Measurements from ENCODE around the gene NUDT11. TPM values are rescaled to one million over a fixed set of nuclear protein-coding genes. Genes with fewer than 3 reads are reported as not detected.
"Not testable (repeated sequence)": the region's sequence is repeated elsewhere in the genome, so short reads cannot be mapped to it uniquely, and the experiment has no call there.

The NUDT11 gene
- total and polyA plus RNA-seq, 9 of the 15 experiments (the other 6 are each of a cell fraction or from before 2014, with no cell fraction given) = 0.01 to 0.19 (median 0.08) TPM; not detected in 3

DNA sequence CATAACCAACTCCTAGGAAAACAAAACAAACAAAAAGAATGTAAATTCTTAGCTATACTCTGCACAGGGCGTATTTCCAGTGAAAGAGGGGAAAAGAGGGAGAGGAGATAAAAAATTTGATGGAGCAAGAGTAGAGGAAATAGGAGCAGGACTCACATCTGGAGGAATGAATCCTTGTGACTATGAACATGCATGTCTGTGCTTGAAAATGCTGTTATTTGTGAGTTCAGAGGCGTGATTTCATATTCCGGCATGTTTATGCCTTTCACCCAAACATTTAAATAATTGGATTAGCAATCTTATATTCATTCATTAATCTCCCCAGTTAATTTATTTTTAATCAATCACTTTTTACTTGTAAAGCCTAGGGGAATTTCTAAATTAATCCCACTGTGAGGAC, 11.2 kb upstream of the NUDT11 start:
- Histone ChIP-seq H3K9me3 (replicated peaks; ENCODE audit: control insufficient read depth, insufficient read depth, low read depth, low read length) (no peaks in the 10 kb centered on the region), H3K36me3 (ENCODE audit: control insufficient read depth, insufficient read depth, low read length) (no peaks in the 10 kb centered on the region), H3K4me2 (ENCODE audit: insufficient read depth, low read length) (no peak overlapping the region), H3K9me1 (ENCODE audit: control insufficient read depth, insufficient read depth, low read length) (no peaks in the 10 kb centered on the region), H3K27ac (ENCODE audit: extremely low read depth, low read depth, low read length) (no peak overlapping the region), H3K27me3 (ENCODE audit: control insufficient read depth in 2 of 2, insufficient read depth in 2 of 2, low read length in 2 of 2) (no peaks in the 10 kb centered on the region), H3K4me3 (no peak overlapping the region), H2AFZ (ENCODE audit: low read depth, low read length) (no peak overlapping the region), H3K4me1 (replicated peaks in 1 of 2; ENCODE audit: control insufficient read depth in 2 of 2, insufficient read depth in 2 of 2, low read length in 2 of 2) (no peaks in the 10 kb centered on the region), H3K79me2 (ENCODE audit: control insufficient read depth, insufficient read depth, low read length) (no peaks in the 10 kb centered on the region), H4K20me1 (replicated peaks; ENCODE audit: control insufficient read depth, insufficient read depth, low read length) (no peaks in the 10 kb centered on the region), H3K9ac (ENCODE audit: insufficient read depth in 1 of 2, low read depth in 2 of 2, low read length in 2 of 2) (no peak overlapping the region)
- no peak for FAIRE-seq
- 4% methylated on average over 3 of the region's 3 CpGs for WGBS (ENCODE audit: insufficient coverage, low coverage, missing lambda C conversion rate)
- TF ChIP-seq ZC3H11A (IDR thresholded peaks at IDR 0.05; ENCODE audit: low read depth, low read length) (no peak), MEIS2 (IDR thresholded peaks at IDR 0.05; ENCODE audit: partially characterized antibody) (no peak), NR2C2 (CRISPR knock-in tag; IDR thresholded peaks at IDR 0.05) (no peak), NR2C2 (tag; IDR thresholded peaks at IDR 0.05) (no peak), TAF1 (IDR thresholded peaks at IDR 0.05; ENCODE audit: control insufficient read depth, extremely low read depth, insufficient read depth, low read length, severe bottlenecking) (no peak), MCM2 (IDR thresholded peaks at IDR 0.05; ENCODE audit: low read depth) (no peak), ZNF212 (CRISPR knock-in tag; IDR thresholded peaks at IDR 0.05) (no peak), YY1 (IDR thresholded peaks at IDR 0.05; ENCODE audit: borderline replicate concordance in 1 of 3, control insufficient read depth in 1 of 3, extremely low read depth in 1 of 3, insufficient read depth in 3 of 3, insufficient read length in 1 of 3, insufficient replicate concordance in 2 of 3, low read depth in 1 of 3, low read length in 2 of 3) (no peak), ZNF436 (CRISPR knock-in tag; IDR thresholded peaks at IDR 0.05) (no peak)
- TF ChIP-seq, protein P1, sequence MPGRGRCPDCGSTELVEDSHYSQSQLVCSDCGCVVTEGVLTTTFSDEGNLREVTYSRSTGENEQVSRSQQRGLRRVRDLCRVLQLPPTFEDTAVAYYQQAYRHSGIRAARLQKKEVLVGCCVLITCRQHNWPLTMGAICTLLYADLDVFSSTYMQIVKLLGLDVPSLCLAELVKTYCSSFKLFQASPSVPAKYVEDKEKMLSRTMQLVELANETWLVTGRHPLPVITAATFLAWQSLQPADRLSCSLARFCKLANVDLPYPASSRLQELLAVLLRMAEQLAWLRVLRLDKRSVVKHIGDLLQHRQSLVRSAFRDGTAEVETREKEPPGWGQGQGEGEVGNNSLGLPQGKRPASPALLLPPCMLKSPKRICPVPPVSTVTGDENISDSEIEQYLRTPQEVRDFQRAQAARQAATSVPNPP (IDR thresholded peaks at IDR 0.05; ENCODE audit: borderline replicate concordance, insufficient read depth, insufficient read length) = no peak
- no peak for DNase-seq (ENCODE audit: extremely low read depth in 1 of 4, low spot score in 3 of 4)
- ATAC-seq = no peak
- ChIA-PET CTCF (ENCODE audit: low intra/inter-chr PET ratio) (no interaction called here), POLR2A (no interaction called here)
- intact Hi-C loops (cut with micrococcal nuclease) (no loop called here), in situ Hi-C loops (cut with MboI) (no loop called here)
- BruUV-seq (replicated peaks) = no TSS peak

DNA sequence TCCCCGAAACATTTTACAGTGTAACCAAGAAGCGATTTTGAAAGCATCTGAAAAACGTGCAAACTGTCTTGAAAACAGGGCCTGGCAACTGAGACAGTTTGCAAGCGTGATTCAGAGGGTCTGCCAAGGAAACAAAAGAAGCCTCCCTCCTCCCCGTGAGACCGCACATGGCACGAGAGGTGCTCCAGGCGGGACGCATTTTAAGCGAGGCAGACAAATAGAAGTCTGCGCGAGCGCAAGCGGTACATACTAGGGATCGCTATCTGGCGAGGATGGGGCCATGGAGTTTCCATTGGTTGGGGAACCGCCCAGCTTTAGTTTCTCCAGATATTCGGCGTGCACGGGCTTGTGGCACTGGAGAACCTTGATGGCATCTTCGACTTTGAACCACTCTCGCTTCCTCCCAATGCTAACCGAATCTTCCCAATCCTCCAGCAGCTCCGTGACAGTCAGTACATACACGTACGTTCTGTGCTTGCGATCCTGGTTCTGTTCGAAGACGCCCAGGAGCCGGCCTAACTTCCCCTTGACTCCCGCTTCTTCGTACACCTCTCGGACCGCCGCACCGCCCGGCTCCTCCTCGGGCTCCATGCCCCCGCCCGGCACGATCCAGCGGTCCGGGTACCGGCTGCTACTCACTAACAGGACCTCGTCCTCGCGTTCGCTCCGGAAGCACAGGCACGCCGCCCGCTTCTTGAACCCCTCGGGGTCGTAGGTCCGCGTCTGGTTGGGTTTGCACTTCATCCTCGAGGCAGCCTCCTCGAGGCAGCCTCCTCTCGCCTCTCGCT, 497 bp downstream of the NUDT11 start:
- H3K36me3 ChIP-seq (ENCODE audit: control insufficient read depth, insufficient read depth, low read length); BruUV-seq (replicated peaks); H3K9me1 ChIP-seq (ENCODE audit: control insufficient read depth, insufficient read depth, low read length); in situ Hi-C loops (cut with MboI); H3K79me2 ChIP-seq (ENCODE audit: control insufficient read depth, insufficient read depth, low read length); intact Hi-C loops (cut with micrococcal nuclease); POLR2A ChIA-PET; H4K20me1 ChIP-seq (replicated peaks; ENCODE audit: control insufficient read depth, insufficient read depth, low read length); H3K27ac ChIP-seq (ENCODE audit: extremely low read depth, low read depth, low read length); H3K27me3 ChIP-seq (ENCODE audit: control insufficient read depth in 2 of 2, insufficient read depth in 2 of 2, low read length in 2 of 2); H2AFZ ChIP-seq (ENCODE audit: low read depth, low read length); DNase-seq (ENCODE audit: extremely low read depth in 1 of 4, low spot score in 3 of 4); H3K9me3 ChIP-seq (replicated peaks; ENCODE audit: control insufficient read depth, insufficient read depth, low read depth, low read length); H3K9ac ChIP-seq (ENCODE audit: insufficient read depth in 1 of 2, low read depth in 2 of 2, low read length in 2 of 2); H3K4me2 ChIP-seq (ENCODE audit: insufficient read depth, low read length); FAIRE-seq; CTCF ChIA-PET (ENCODE audit: low intra/inter-chr PET ratio): not testable (repeated sequence)
- WGBS (ENCODE audit: insufficient coverage, low coverage, missing lambda C conversion rate) = 33% methylated on average over 14 of the region's 60 CpGs
- peak; percentile 39 for ATAC-seq
- Histone ChIP-seq H3K4me3 (peak overlapping the region; percentile 29), H3K4me1 (replicated peaks in 1 of 2; ENCODE audit: control insufficient read depth in 2 of 2, insufficient read depth in 2 of 2, low read length in 2 of 2) (peaks cover 0 to 10% of the 10 kb centered on the region in 2 experiments; a peak in 1 of 5 replicates)
